H1 (cell line): Measurements from ENCODE around the gene NAB1.

Experiments used
- HDAC2 ChIP-seq, 2 experiments: fragments of 300-600 bp in 1 of 2; sonication (generic) in 1 of 2; IDR thresholded peaks; 2 replicates each; pipeline ENCODE4 v1.6.1; 2011 to 2012; ENCODE audit warnings: low read depth in 2 of 2, low read length in 2 of 2, mild to moderate bottlenecking in 2 of 2, moderate library complexity in 2 of 2, borderline replicate concordance in 1 of 2, inconsistent platforms in 1 of 2
- TAF7 ChIP-seq: optimal IDR thresholded peaks from 2 replicates; pipeline ENCODE3; 2011; ENCODE audit warnings: low read depth, mild to moderate bottlenecking, inconsistent platforms, low read length, moderate library complexity, borderline replicate concordance
- TF ChIP-seq, protein P1 (sequence below), 3 experiments: IDR thresholded peaks; 1 replicate in 2 of 3; 2 replicates in 1 of 3; pipeline versions ENCODE4 v1.5.1 to v1.6.1; 2011; ENCODE audit warnings: low read length in 3 of 3, mild to moderate bottlenecking in 3 of 3, inconsistent platforms in 2 of 3, low read depth in 1 of 3, moderate library complexity in 1 of 3; ENCODE audit not compliant: insufficient read depth in 1 of 3; ENCODE audit errors: control extremely low read depth in 1 of 3

DNA sequence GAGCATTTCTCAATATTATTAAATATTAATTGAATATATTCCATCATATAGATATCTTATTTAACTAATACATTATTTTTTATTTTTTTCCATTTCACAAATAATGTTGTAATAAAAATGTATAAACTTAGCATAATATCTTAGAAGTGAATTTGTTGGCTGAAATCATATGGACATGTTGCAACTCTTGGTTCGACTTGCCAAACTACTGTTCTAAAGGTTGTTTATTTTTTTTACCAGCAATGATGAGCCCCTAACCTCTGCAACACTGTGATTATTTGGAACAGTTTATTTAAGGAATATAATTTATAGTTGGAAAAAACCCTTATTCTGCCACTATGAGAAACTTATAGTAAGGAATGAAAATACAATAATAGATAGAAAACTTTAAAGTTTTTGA lies 8.8 kb upstream of the NAB1 start:
- TF ChIP-seq, protein P1, sequence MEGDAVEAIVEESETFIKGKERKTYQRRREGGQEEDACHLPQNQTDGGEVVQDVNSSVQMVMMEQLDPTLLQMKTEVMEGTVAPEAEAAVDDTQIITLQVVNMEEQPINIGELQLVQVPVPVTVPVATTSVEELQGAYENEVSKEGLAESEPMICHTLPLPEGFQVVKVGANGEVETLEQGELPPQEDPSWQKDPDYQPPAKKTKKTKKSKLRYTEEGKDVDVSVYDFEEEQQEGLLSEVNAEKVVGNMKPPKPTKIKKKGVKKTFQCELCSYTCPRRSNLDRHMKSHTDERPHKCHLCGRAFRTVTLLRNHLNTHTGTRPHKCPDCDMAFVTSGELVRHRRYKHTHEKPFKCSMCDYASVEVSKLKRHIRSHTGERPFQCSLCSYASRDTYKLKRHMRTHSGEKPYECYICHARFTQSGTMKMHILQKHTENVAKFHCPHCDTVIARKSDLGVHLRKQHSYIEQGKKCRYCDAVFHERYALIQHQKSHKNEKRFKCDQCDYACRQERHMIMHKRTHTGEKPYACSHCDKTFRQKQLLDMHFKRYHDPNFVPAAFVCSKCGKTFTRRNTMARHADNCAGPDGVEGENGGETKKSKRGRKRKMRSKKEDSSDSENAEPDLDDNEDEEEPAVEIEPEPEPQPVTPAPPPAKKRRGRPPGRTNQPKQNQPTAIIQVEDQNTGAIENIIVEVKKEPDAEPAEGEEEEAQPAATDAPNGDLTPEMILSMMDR (IDR thresholded peaks at IDR 0.05; ENCODE audit: control extremely low read depth in 1 of 3, insufficient read depth in 1 of 3, low read depth in 1 of 3, low read length in 3 of 3), result no peak
- TF ChIP-seq HDAC2 (IDR thresholded peaks at IDR 0.05; ENCODE audit: borderline replicate concordance in 1 of 2, low read depth in 2 of 2, low read length in 2 of 2) (no peak), TAF7 (no peak)
